ELF-1 (cell line): ENCODE data around the gene ADARB1.

Experiments
- DNase-seq: peaks from one replicate; pipeline ENCODE4 v3.0.0-alpha.2; 2016; ENCODE audit warnings: low read depth, low spot score

ADARB1 gene

DNA sequence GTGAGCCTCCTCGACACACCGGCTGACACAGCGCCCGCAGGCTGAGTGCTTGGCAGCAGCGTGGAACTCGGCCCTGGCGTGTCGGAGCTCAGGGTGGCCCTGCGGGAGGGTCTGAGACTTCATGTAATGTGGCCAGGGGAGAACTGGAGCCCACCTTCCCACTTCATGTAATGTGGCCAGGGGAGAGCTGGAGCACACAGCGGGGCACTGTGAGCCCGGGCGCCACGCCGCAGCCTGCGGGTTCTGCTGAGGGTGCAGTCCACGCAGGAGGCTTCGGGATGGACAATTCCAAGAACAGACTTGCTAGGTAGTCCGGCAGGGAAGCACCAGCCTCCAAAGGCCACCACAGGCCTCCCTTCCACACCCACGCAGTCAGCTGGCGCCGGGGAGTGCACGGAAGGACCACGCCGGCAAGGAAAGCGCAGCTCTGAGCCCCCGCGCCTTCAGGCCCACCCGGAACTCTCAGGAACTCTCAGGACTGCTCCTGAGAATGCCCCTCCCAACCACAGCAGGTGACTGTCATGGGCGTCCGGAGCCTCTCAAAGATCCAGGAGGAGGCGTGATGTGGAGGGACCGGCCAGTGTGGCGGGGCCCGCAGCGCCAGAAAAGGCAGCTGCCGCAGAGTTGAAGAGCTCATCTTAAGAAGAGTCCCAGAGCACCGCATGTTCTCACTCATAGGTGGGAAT, 19.3 kb upstream of the ADARB1 start:
- no peak for DNase-seq

DNA sequence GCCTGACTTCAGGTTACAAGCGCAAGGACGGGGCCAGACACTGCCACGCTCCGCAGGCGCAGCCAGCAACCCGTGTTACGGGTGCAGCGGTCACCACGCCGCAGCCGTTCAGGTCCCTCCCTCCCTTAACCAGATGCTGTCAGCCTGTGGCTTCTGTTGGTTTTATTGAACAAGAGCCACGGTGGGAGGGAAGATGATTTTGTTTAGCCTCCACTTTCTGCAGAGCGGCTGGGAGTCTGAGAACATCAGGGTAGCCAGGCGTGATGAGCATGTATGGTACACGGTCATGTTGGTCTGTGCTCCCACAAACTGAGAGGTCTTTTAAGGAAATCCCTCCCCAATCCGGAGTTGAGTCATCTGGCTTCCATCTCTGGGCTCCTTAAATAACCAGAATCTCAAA, 18.5 kb upstream of the ADARB1 start:
- DNase-seq: no peak

DNA sequence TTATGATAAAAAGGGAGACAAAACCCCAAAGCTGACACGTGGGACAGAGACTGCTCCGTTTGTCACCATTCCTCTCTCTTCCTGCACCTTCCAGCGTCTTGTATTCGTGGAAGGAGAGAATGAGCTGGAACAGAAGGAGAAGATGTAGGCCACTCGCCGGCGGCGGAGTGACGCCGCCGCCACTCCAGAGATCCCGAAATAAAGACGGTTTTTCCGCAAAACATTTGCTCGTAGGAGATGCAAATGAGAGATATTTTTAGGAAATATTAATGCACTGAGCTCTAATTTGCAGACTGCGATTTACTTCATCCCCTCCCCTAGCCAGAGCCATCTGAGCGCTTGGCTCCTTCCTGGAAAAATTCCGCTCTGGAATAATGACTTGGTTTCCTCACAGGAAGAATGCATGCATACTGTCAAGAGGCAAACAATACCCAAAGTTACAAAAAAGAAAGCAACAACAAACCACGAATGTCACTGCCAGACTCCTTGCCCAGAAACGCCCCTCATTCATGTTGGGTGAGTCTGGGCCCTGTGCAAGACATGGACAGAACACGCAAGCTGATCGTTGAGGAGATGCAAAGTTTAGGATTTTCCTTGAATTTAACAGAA, 18.0 kb upstream of the ADARB1 start:
- DNase-seq: no peak

DNA sequence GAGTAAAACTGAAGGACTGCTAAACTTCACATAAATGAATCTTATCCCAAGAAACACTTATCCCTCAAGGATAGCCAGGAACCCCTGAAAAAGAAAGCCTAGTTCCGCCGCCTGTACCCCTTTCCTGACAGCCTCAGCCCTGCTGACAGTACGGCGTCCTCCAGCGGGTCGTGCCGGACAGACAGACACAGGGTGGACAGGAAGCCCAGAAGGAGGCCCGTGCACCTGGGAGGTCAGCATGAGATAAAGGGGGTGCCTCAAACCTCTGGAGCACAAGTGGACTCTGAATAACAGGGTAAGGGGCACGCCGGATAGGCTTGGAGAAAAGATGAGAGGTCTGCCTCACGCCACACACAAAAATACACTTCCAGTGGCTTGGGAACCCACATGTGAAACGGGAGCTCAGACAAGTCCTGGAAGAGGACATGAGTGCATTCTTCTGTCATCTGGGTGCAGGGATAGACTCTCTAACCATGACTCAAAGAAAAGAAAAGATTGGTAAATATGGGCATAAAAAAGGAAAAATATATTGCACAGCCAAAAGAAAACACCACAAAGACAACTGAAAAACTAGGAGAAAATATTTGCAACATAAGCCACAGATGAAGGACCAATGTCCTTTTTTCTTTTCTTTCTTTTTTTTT, 17.3 kb upstream of the ADARB1 start:
- no peak for DNase-seq

DNA sequence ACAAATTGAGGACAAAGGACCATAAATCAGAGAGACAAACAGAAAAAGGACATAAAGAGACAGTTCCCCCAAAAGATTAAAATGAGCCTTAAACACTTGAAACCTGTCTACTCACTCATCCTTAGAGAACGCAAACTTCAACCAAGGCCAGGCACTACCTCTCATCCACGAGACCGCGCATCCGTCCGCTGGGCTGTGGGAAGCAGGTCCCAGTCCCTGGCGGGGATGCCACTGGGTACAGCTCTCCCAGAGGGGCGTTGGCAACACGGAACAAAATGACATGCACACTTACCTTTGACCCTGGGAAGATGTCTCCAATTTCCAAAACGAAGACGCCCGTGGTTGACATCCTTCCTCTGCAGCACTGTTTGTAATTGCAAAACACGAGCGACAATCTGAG, 16.5 kb upstream of the ADARB1 start:
- no peak for DNase-seq

DNA sequence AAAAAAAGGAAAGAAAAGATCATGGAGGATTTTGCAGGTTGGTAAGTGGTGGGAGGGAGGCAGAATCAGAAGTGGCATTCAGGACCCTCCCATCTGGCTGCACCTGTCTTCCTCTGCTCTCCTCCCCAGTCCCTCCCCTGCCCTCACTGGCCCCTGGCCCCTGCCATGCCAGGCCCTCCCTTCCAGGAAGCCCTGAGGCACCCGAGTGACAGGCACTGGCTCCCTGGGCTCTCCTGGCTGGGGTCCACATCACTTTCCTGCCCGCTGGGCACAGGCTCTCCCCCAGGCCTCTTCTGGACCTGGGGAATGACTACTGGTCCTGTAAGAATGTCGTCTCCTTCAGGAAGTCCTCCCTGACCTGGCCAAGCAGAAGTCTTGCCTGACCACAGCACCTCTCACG, 15.3 kb upstream of the ADARB1 start:
- DNase-seq: no peak

DNA sequence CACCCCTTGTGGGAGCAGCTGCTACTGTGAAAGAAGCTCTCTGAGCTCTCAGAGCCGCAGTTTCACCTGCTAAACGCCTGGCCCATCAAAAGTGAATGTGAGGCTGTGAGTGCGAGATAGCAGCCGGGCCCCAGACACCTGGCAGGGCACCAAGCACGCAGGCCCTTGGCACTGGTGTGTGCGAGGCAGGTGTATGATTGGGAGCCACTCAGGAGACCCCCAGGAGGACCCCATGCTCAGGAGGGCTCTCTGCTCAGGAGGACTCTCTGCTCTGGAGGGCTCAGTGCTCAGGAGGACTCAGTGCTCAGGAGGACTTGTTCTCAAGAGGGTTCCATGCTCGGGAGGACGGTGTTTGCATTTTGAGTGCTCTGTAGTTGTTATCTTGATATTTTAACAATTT, 14.3 kb upstream of the ADARB1 start:
- DNase-seq: no peak

DNA sequence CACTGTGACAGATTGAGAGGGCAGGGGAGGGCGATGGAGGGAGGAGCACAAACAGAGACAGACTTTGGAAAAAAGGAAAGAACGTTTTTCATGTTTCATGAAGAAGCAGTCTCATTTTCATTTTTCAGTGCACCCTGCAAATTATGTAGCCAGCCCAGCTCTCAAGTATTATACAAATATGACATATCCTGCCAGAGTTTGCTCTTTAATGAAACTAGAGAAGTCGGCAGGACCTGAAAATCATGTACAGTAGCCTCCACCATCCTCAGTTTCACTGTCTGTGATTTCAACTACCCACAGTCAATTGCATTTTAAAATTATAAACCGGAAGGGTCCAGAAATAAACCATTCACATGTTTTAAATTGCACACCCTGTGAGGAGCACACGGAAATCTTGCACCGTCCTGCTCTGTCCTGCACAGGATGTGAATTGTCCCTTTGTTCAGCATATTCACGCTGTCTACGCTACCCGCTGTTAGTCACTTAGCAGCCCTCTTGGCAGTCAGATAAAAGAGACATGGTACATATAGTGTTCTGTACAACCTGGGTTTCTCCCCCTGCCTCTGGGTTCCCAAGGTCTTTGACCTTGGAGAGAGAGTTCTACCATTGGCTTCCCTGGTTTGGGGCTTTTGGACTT, 13.6 kb upstream of the ADARB1 start:
- no peak for DNase-seq

DNA sequence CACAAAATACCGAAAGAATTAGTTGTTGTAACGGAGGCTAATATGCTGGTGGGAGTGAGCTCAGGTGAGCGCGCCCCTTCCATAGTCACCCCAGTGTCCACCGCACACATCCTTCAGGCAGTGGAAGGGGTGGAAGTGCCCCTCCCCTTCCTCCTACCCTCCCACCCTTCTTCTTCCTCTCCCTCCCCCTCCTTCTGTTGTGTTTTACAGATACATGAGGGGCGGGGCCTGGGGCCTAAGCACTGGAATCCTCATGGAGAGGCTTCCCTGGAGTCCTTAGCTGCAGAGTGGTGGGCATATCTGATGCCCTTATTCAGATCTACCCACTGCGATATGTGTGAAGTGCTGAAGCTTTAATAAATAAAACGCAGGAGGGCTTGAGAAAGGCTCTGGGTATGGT, 10.3 kb upstream of the ADARB1 start:
- DNase-seq: no peak

DNA sequence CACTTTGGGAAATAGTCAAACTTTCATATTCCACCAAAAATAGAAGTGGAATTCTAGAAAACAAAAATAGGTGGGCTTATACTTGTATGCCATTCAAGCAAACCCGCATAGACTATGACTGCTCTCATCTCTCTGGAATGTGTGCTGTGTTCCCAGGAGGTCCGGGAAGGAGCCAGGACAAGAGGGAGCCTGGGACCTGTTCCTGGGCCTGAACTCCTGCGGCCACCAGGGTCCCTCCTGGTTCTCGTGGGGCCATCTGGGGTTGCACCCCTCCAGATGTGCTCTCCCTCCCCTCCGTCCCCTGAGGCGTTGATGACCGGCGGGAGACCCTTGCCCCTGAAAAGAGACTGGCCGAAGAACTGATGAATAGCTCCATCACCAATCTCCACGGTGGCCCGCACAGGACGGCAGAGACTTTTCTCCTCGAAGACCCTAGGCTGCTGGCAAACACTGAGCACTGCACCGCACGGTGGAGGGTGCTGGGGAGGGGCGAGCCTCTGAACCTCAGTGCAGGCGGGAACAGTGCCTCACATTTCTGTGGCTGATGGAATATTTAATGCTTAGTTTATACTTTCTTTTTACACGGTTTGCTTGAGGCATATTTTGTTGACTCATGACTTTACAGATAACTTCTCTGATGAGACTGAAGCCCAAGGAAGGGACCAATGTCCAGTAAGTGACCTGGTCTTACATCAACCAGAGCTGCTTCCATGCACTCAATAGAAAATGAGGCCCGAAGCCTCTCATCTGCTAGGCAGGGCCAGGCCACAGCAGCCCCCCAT, 9.6 kb upstream of the ADARB1 start:
- DNase-seq: no peak

DNA sequence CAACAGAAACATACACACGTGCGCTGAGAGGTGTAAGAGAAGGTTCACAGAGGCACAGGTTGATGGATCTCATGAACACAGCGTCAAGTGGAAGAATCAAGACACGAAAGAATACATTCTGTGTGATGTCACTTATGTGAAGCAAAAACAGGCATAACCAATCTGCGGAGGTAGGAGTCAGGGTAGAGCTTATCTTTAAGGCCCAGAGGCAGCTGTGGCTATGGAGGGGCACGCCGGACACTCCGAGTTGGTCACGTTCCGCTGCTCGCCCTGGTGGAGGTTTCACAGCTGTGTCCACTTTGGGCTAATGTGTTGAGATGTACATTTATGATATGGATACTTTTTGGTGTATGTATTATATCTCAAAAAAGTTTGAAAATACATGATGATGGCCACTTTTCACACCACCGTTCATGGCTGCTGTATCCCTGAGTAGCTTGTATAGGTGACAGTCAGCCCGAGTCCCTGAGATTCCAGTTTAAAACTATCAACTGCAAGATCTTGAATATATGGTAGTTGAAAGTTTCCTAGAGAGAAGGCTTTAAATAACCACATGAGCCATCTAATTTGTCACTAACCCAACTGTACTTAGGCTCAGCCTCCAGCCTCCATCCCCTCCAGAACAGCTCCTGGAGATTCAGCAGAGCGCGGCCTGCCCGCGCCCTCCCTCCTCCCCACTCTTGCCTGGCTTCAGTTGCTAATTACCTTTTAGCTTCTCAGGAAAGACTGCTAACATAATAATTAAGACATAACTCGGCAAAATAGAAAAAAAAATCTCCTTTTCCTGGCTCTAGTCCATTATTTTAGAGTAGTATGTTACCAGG, 6.7 kb upstream of the ADARB1 start:
- no peak for DNase-seq

DNA sequence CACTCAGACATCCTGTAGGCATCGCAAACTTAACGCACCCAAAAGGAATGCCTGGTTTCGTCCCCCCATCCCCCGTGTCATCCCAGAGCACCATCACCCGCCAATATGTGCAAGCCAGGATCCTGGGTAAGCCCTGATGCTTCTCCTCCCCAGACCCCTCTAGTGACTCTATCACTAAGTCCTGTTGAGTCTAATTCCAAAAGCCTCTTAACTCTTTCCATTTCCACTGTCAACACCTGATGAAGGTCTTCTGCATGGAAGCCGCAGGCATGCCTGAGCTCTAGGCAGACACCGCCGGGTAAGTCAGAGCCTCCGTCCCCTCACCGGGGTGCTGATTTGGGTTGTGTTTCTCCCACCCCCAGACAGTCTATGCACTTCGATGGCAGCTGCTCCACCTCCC, 5.3 kb upstream of the ADARB1 start:
- no peak for DNase-seq

DNA sequence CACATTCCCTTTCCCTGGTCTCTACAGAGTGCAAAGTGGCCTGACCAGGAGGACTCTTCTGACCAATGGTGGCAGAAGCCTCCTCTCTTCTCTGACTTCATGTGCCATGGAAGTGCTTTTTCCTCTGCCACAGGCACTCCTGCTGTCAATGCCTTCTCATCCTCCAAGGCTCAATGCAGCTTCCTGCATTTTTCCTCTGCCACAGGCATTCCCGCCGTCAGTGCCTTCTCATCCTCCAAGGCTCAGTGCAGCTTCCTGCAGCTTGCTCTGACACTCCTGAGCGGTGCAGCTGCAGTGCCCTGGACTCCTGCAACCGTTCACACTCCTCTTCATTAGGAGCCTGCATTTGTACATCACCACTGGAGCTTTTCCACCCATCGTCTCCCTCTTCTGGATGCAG, 4.7 kb upstream of the ADARB1 start:
- DNase-seq: no peak

DNA sequence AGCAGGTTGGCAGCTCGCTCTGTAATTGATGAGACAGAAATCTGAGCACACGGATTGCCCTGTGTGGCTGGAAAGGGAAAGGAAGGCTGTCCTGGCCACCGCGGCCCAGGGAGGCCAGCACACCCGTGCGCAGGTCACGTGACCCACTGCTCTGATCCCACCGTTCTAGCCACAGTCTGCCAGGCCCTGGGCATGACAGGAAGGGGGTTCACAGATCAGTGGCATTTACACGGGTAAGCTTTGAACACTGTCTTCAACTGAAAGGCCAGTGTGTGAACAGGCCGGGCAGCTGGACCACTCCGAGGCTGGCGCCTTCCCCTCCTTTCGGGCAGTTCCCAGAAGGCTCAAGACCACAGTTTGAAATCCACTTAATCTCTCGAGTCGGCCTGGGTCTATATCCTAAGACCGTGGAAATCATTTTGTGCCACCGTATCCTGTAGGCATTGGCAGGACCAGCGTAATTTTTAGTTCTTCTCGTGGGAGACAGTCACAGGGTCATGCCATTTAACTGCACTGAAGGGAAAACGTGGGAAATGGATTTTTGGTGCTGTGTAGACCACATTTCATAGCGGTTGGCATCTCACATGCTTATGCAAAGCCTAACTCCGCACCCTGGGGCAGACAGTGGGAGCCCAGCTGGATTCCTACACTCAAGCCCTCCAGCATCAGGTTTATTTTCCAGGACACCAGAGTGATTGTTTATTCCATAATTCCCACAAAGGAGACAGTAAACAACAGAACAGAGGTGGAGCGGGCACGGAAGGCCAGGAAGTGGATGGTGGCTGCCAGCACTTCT, 3.1 kb upstream of the ADARB1 start:
- DNase-seq: no peak

DNA sequence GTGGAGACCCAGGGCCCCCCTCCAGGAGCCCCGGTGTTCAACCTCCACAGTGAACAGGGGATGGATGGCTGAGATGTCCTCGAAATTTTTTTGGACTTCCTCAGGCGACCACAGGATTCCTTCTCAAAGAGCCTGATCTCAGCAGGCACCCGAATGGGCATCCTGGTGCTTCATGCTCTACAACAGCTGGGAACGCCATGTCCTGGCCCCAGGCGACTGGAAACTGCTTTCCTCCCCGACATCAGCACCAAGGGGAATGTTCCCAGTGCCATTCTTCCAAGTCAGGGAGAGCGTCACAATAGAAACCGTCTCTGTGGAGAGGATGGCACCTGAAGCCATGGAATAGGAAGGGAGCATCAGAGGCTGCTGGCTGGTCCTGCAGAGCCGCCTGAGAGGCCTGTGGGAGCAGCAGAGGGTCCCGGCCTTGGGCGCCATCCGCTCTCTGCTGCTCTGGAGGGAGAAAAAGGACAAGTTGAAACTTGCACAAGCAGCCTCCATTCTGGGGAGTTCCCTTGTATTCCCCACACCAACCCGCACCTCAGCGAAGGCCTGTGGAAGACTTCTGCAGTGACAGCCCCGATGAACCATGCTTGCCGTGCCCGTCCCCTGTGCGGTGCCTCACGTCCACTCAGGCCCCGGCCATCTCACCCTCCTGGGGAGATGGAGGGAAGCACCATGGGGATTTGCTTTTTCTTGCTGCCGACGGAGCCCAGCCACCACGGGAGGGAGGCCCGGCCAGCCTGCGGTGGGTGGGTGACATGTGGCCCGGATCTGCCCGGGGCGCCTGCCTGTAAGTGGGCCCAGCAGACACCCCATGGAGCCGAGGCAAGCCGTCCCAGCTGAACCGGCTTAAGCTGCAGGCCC, 2.3 kb upstream of the ADARB1 start:
- no peak for DNase-seq

DNA sequence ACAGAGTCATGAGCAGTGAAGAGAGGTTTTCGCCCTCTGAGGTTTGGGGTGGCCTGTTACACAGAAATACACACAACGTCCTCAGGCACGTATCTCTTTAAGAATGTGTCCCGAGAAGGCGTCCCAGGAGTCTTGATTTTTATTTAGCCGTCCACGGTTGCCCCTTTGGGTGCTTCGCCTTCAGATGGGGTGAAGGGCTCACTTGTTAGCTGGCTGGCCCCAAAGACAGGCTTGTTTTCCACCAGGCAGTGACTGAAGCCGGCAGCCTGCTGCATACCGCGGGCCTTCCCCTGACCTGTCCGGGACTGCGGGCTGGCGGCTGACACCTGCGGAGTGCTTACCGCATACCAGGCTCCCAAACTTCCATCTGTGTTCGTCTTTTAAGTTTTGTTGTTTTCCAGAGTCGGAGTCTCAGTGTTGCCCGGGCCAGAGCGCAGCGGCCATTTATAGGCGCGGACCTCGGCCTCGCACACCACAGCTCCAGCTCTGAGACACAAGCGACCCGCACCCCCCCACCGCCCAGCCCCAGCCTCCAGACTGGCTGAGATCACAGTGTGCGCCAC, 1.6 kb upstream of the ADARB1 start:
- DNase-seq: peak; percentile 41

DNA sequence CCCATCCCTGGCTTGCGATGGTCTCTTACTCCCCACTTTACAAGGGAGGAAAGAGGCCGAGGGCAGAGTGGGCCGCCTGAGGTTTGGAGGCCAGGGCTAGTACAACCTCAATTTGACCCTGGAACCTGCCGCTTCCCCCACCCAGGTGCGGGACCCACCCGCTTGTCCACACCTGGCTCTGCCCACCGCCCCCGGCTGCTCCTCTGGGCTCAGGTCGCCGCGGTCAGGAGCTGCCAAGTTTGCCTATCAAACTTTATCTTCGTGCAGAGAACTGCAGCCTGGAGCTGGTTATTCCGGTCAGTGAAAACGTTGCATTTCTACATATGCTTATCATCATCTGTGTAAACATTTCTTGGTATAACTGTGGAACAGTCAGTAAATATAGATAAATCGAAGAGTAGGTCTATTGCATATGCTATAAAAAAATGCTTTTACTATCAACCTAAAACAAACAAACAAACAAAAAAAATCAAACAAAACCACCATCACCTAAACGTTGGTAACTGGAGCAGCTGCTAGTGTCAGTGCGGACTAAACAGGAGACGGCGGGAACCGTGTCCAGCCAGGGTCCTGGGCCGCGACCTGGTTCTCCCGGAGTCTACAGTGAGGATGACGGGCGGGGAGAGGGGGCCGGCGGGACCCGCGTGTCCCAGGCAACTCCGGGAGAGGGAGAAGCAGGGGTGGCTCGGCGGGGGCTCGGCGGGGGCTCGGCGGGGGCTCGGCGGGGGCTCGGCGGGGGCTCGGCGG, 906 bp upstream of the ADARB1 start:
- peak; percentile 59 for DNase-seq
